ENCODE results near the gene SORBS1. TPM values are rescaled to one million over a fixed set of nuclear protein-coding genes. Genes with fewer than 3 reads are reported as not detected.
A peak's percentile ranks its signal among the peaks of the same experiment; 100 is the strongest.

The SORBS1 gene
- total and polyA plus RNA-seq, 8 donors, result 34.4 to 713 (median 168) TPM

- TF ChIP-seq CTCF (IDR thresholded peaks at IDR 0.05) (no peak), POLR2A (IDR thresholded peaks at IDR 0.05) (no peak), POLR2AphosphoS5 (IDR thresholded peaks at IDR 0.05) (peak in 1 of 3 donors; percentile 24), EP300 (IDR thresholded peaks at IDR 0.05) (no peak)
- H3K27ac ChIP-seq, result peak overlapping the region in 4 of 5 donors; percentile 27 to 95 (median 65)
- intact Hi-C loops (cut with DNase I; ENCODE audit: low total_unique reads), result no loop called here
- no peaks in the 10 kb centered on the region for H3K9me3 ChIP-seq
- peaks cover 31 to 84% (median 71%) of the 10 kb centered on the region in 4 donors for H3K36me3 ChIP-seq
- no peak overlapping the region for H3K4me3 ChIP-seq
- no peak for DNase-seq
- H3K27me3 ChIP-seq, result no peaks in the 10 kb centered on the region
- peaks cover 7 to 94% (median 53%) of the 10 kb centered on the region in 4 donors for H3K4me1 ChIP-seq
- 70 to 85% (median 84%) methylated on average over 6 of the region's 6 CpGs for WGBS, 5 donors
Measured at GRCh38 chr10:95394161-95394880, 166.8 kb downstream of the SORBS1 start.

- Histone ChIP-seq H3K9me3 (no peaks in the 10 kb centered on the region), H3K27ac (peak overlapping the region in 3 of 5 donors; percentile 13 to 95 (median 85)), H3K4me1 (peaks cover 23 to 96% (median 59%) of the 10 kb centered on the region in 4 donors), H3K36me3 (peaks cover 18 to 69% (median 55%) of the 10 kb centered on the region in 4 donors), H3K27me3 (no peaks in the 10 kb centered on the region), H3K4me3 (no peak overlapping the region)
- intact Hi-C loops (cut with DNase I; ENCODE audit: low total_unique reads), result no loop called here
- 61 to 73% (median 61%) methylated on average over 7 of the region's 7 CpGs for WGBS, 5 donors
- no peak for TF ChIP-seq EP300 (IDR thresholded peaks at IDR 0.05)
- no peak for TF ChIP-seq POLR2AphosphoS5 (IDR thresholded peaks at IDR 0.05)
- TF ChIP-seq POLR2A (IDR thresholded peaks at IDR 0.05), result no peak
- no peak for TF ChIP-seq CTCF (IDR thresholded peaks at IDR 0.05)
- no peak for DNase-seq
Measured at GRCh38 chr10:95392681-95393164, 168.4 kb downstream of the SORBS1 start.

- TF ChIP-seq CTCF (IDR thresholded peaks at IDR 0.05), result no peak
- TF ChIP-seq POLR2AphosphoS5 (IDR thresholded peaks at IDR 0.05), result no peak
- TF ChIP-seq EP300 (IDR thresholded peaks at IDR 0.05), result no peak
- TF ChIP-seq POLR2A (IDR thresholded peaks at IDR 0.05), result no peak
- H3K27ac ChIP-seq, result peak overlapping the region in 3 of 5 donors; percentile 50 to 95 (median 85)
- DNase-seq, result no peak
- H3K4me1 ChIP-seq, result peaks cover 28 to 97% (median 62%) of the 10 kb centered on the region in 4 donors
- no peaks in the 10 kb centered on the region for H3K27me3 ChIP-seq
- no peak overlapping the region for H3K4me3 ChIP-seq
- H3K9me3 ChIP-seq, result no peaks in the 10 kb centered on the region
- 80 to 87% (median 86%) methylated on average over 3 of the region's 3 CpGs for WGBS, 5 donors
- intact Hi-C loops (cut with DNase I; ENCODE audit: low total_unique reads), result no loop called here
- peaks cover 14 to 64% (median 50%) of the 10 kb centered on the region in 4 donors for H3K36me3 ChIP-seq
Measured at GRCh38 chr10:95392217-95392584, 169.0 kb downstream of the SORBS1 start.

DNA sequence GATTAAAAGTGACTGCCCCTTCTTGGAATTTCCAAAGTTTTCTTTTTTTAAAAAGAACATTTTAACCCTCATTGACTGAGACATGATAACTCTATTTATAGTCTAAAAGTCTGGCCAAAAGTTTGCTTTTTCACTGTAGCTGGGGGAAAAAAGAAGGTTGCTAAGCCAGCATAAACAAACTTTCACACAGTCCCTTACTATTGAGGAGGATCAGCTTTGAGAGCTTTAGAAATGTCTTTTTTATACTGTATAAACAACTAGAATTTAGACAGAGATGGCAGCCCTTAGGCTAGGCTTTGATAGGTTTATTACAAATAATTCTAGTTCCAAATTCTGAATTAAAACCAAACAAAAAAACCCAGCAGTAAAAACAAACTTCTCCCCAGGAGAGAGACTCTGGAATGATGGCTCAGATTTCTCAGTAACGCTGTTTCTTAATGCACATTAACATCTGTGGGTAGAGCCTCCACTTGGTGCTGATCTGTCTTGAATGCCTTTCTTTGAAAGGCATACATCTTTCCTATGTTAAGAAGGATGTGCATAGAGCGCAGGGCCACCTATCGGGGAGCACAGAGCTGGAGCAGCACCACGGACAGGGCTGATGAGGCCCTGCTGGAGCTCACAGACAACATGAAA lies 169.5 kb downstream of the SORBS1 start:
- DNase-seq, result peak in 1 of 2 donors; percentile 72
- Histone ChIP-seq H3K9me3 (no peaks in the 10 kb centered on the region), H3K4me1 (peaks cover 34 to 97% (median 66%) of the 10 kb centered on the region in 4 donors), H3K36me3 (peaks cover 9 to 59% (median 47%) of the 10 kb centered on the region in 4 donors), H3K27ac (peak overlapping the region in 4 of 5 donors; percentile 50 to 95 (median 80)), H3K27me3 (no peaks in the 10 kb centered on the region), H3K4me3 (no peak overlapping the region)
- TF ChIP-seq POLR2AphosphoS5 (IDR thresholded peaks at IDR 0.05), result no peak
- no peak for TF ChIP-seq POLR2A (IDR thresholded peaks at IDR 0.05)
- TF ChIP-seq EP300 (IDR thresholded peaks at IDR 0.05), result no peak
- TF ChIP-seq CTCF (IDR thresholded peaks at IDR 0.05), result no peak
- 46 to 78% (median 61%) methylated on average over 4 of the region's 4 CpGs for WGBS, 5 donors
- intact Hi-C loops (cut with DNase I; ENCODE audit: low total_unique reads), result no loop called here
